Retinal pigment epithelial cell (primary cell): ENCODE results near the gene NAB2.
A peak's percentile ranks its signal among the peaks of the same experiment; 100 is the strongest.

Experiments used
- DNase-seq: peaks from one replicate; pipeline ENCODE4 v3.0.0-alpha.2; 2010; ENCODE audit warnings: low read depth
- H3K4me3 ChIP-seq: 2 replicates; pipeline ENCODE4 v1.5.1; 2011; ENCODE audit warnings: mild to moderate bottlenecking, low read length, control low read depth, moderate library complexity
- CTCF ChIP-seq: conservative IDR thresholded peaks from 2 replicates; pipeline ENCODE4 v1.5.1; 2011; ENCODE audit warnings: low read depth, low read length, control low read depth, inconsistent platforms

Gene NAB2

GRCh38 chr12:57103856-57104255, 14.9 kb downstream of the NAB2 start:
- no peak for TF ChIP-seq CTCF
- DNase-seq = no peak
- no peak overlapping the region for H3K4me3 ChIP-seq

GRCh38 chr12:57104292-57104910, 15.5 kb downstream of the NAB2 start:
- TF ChIP-seq CTCF = no peak
- H3K4me3 ChIP-seq = no peak overlapping the region
- DNase-seq = no peak

- H3K4me3 ChIP-seq = no peak overlapping the region
- DNase-seq = no peak
These were observed 16.3 kb downstream of the NAB2 start for GRCh38 chr12:57105011-57105753.

DNA sequence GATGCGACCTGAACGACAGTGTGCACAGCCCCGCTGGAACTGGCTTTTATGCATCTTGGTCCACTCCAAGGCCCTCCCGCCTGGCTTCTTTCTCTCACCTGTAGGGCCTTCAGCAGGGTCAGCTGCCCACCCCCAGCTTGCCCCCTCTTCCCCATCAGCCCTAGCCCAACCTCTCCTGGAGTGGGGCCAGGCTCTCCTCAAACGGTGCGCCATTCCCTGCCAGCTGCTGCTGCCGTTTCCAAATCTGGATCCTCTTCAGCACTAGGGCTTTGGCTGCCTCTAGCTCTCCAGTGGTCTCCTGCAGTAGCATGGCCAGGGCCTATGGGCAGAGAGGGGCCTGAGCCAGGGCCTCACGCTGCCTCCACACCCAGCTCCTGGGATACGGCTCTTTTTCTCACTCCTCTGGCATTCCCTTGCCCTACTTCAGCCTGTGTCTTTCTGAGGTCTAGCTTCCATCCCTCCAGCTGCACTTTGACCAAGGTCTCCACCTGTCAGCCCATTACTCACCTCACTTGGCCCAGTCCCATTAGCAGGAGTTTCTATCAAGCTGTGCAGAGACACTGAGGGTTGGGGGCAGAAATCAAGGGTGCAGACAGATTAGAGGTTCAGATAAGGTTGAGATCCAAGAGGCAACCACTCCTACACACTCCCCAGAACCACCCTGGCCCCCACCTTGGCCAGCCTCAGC, 17.3 kb downstream of the NAB2 start:
- no peak overlapping the region for H3K4me3 ChIP-seq

More at GRCh38 chr12:57105011-57105753, 16.3 kb downstream of the NAB2 start:
- no peak for TF ChIP-seq CTCF

GRCh38 chr12:57107456-57108155, 18.7 kb downstream of the NAB2 start:
- no peak for DNase-seq
- no peak for TF ChIP-seq CTCF
- no peak overlapping the region for H3K4me3 ChIP-seq

More for the DNA sequence above, 17.3 kb downstream of the NAB2 start:
- no peak for DNase-seq
- no peak for TF ChIP-seq CTCF

- no peak for DNase-seq
- H3K4me3 ChIP-seq = peak overlapping the region; percentile 64
- no peak for TF ChIP-seq CTCF
These were observed 20.5 kb downstream of the NAB2 start for GRCh38 chr12:57109207-57110103.
